ENCODE measurements around the gene SRP14.
"Not testable (repeated sequence)": the region's sequence is repeated elsewhere in the genome, so short reads cannot be mapped to it uniquely, and the experiment has no call there.

Gene SRP14, protein sequence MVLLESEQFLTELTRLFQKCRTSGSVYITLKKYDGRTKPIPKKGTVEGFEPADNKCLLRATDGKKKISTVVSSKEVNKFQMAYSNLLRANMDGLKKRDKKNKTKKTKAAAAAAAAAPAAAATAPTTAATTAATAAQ

GRCh38 chr15:40038638-40039543, at the start of gene SRP14:
Gene SRP14 (minus strand): TSS chr15:40039181. CDS start chr15:40039116, 65 bp downstream.
- peak; percentile 85 for DNase-seq

DNA sequence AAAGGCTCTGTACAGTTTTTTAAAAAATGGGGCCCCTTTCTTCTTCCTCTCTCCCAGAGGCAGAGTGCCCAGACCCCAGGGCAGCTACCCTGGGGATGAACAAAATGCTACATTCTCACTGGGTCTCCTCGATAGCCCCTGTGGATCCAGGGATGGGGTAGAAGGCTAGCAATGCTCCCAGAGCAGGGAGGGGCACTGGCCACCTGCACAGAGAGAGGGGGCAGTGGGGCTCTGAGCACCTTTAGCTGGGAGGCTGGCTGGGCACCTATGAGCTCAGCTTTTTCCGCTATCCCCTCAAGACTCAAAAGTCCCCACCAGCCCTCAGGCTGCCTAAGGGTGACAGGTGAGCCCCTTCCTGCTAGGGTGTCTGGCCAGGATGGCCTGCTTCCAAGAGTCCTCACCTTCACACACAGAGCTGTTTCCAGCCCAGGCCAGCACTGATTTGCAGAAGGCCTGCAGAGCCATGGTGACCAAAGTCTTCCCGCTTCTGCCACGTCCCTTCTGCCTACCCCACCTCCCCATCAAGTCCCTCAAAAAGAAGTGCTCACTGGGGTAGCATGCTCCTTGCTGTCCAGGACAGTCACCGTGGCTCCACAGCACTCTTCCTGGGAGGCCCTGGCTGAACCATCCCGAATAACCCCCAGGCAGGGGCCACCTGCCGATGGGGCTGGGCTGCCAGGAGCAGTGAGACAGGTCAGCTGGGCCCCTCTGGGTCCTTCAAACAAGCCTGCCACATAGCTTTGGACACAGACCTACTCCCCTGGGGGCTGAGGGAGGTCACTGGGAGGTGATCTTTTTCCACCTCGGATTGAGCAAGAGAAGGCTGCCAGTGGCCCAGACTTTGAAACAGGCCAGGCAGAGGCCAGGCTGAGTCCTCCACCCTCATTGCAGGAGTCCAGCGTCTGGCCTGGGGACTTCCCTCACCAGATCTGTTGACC, 49.3 kb upstream of the SRP14 start:
- no peak for DNase-seq

DNA sequence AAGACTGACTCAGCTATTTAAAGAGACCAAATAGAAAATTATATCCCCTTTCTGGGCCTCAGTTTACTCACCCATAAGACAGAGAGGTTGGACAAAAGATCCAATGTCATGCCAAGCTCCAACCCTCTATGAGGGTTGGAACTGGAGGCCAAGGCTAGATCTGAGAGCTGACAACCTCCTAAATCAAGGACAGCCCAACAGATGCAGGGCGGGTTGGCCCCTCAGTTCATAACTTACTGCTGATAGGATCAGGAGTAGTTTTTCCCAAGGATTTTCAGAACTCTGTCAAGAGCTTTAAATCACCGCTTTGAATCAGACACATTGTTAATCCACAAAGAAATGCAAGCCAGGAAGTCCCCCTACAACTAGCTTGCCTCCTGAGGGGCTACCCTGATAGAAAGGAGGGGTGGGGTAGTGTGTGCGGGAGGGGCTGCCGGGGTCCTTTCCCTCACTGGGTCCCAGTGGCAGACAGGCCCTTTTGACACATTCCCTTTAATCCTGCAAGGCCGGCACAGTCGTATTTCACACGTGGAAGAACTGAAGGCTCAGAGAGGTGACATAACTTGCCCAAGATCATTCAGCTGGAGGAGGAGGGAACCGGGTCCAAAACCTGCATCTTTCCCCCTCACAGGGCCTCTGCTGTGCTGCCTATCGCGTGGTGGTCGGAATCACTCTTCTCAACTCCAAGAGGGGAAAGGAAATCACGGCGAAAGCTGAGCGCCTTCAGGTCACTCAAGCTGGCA, 48.3 kb upstream of the SRP14 start:
- no peak for DNase-seq

DNA sequence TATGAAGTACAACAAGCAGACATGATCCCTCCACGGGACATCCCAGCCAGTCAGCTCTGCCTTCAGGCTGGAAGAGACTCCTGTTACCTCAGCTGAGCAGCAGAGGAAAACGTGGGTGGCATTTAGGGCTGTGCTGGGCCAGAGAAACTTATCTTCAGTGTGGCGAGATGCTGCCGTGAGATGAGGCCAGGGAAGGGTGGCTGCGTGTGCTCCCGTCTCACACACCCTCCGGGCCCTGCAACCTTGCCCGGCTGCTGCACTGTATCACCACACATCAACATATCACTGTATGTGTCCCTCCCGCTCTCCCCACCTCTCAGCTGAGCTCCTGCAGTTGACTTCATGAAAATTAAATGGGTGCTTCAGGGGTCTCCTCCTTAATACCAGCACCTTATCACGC, 46.3 kb upstream of the SRP14 start:
- DNase-seq = no peak

DNA sequence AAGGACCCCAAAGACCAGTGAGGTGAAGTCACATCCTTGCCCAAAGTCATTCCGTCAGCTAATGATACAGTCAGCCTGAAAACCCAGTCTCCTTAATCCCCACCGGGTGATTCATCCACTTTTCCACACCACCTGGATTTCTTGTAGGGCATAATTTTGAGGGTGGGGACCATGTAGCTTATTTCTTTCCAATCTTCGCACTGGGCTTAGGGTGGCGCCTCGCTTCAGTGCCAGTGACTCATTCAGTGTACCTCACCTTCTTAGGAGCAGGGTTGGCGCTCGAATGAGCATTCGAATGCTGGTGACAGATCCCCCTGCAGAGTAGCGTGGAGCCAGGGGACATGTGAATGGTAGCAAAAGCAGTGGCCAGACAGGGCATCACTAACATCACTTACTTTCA, 45.7 kb upstream of the SRP14 start:
- DNase-seq = no peak

GRCh38 chr15:40082195-40082883, 43.4 kb upstream of the SRP14 start:
- DNase-seq = no peak

DNA sequence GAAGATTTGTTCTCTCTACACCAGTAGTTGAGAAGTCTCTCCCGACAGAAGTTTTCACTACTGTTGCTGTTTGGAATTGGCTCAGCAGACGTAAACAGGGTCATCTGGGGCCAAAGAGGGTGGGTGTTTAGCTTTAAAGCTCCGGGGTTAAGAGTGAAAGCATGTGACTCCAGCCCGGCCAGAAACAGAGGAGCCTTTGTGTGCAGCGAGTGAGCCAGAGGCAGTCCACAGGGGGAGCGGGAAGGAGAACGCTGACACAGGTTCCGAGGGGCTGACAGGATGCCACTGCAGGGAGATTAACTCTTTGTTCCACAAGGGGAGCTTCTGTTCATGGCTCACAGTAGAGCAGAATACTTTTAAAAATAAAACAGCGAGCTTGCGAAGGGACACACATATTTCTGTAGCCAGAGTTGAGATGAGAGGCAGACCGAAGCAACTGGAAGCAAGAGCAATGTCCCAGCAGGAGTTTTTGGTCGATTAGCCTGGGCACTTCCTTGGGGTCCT, 42.8 kb upstream of the SRP14 start:
- no peak for DNase-seq

- DNase-seq = no peak
Observed at GRCh38 chr15:40080847-40081246, 41.9 kb upstream of the SRP14 start.

DNA sequence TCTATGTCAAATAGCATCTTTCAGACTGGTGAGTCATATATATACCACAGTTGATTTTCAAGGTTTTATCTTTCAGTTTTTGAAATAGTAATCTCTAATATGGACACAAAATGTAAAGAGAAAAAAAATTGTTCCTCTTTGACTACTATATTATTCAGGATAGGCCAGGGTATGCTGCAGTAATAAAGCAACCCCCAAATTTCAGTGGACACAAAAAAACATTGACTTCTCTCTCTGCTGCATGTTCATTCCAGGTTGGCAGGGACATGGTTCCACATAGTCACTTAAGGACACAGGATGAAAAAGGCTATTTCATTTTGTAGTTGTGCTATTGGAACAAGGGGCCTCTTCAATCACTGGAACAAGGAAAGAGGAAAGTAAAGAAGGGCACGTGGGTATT, 41.1 kb upstream of the SRP14 start:
- no peak for DNase-seq

GRCh38 chr15:40079456-40079855, 40.5 kb upstream of the SRP14 start:
- DNase-seq = no peak

GRCh38 chr15:40075298-40076044, 36.5 kb upstream of the SRP14 start:
- no peak for DNase-seq

DNA sequence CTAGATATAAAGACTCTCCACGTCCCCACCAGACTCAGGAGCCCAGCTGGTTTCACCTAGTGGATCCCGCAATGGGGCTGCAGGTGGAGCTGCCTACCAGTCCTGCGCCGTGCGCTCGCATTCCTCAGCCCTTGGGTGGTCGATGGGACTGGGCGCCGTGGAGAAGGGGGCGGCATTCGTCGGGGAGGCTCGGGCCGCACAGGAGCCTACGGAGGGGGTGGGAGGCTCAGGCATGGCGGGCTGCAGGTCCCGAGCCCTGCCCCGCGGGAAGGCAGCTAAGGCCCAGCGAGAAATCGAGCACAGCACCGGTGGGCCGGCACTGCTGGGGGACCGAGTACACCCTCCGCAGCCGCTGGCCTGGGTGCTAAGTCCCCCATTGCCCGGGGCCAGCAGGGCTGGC, 35.7 kb upstream of the SRP14 start:
- not testable (repeated sequence) for DNase-seq

DNA sequence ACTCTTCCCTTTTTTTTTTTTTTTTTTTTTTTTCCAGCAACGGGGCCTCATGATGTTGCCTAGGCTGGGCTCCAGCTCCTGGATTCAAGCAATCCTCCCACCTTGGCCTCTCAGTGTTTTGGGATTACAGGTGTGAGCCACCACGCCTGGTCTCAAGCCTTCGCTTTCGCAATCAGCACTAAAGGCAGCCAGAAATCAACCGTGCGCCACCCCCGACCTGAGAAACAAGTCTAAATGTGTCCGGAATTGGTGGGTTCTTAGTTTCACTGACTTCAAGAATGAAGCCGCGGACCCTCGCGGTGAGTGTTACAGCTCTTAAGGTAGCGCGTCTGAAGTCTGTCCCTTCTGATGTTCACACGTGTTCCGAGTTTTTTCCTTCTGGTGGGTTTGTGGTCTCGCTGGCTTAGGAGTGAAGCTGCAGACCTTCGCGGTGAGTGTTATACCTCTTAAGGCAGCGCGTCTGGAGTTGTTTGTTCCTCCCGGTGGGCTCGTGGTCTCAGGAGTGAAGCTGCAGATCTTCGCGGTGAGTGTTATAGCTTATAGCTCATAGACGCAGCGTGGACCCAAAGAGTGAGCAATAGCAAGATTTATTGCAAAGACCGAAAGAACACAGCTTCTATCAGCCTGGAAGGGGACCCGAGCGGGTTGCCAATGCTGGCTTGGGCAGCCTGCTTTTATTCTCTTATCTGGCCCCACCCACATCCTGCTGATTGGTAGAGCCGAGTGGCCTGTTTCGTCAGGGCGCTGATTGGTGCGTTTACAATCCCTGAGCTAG, 34.9 kb upstream of the SRP14 start:
- not testable (repeated sequence) for DNase-seq

DNA sequence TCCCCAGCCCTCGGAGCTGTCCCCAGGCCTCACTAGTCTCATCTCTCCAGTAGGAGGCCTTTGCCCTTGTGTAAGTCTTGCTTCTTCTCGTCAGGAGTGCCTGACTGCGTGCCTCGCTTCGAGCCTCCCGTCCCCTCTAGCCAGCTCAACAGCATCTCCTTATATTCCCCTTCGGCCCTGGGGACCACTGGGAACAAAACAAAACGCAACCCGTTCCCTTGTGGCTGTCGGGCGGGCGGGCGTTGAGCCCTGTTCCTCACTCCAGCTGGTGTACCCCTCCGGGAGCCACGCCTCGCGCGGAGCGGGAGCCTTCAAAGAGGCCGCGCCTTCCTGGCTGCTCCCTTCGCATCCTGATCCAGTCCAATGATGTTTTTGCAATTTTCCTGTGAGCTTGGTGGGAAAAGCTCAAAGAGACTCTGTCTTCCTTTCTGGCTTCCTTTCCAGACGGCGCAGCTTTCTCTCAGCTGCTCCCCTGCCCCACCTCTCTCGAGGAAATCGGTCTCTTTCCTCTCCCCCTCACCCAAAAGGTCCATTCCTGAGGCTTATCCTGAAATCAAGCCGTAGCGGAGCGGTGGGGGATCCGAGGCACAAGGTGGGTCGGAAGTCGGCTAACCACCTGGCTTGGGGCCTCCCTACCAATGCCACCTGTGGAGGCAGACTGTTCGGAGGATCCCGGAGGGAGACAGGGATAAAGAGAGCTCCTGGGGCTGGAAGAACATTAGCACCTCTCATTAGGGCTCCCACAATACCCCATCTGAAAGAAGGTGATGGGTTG, 33.4 kb upstream of the SRP14 start:
- no peak for DNase-seq

DNA sequence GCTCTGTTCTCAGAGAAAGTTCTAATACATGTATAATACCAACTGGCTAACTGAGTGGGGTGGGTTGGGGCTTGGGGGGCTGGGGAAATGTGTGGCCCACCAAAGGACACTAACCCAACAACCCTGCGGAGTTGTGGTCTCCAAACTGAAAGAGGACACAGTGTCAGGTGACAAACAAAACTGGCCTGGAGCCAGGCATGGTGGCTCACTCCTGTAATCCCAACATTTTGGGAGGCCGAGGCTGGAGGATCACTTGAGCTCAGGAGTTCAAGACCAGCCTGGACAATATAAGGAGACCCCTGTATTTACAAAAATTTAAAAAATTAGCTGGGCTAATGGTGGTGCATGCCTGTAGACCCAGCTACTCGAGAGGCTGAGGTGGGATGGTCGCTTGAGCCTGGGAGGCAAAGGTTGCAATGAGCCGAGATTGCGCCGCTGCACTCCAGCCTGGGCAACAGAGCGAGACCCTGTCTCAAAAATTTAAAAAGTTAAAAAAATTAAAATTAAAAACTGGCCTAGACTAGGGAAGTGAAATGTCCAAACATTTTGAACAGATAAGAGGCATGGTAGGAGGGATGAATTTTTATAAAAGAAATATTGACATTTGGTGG, 31.7 kb upstream of the SRP14 start:
- no peak for DNase-seq

DNA sequence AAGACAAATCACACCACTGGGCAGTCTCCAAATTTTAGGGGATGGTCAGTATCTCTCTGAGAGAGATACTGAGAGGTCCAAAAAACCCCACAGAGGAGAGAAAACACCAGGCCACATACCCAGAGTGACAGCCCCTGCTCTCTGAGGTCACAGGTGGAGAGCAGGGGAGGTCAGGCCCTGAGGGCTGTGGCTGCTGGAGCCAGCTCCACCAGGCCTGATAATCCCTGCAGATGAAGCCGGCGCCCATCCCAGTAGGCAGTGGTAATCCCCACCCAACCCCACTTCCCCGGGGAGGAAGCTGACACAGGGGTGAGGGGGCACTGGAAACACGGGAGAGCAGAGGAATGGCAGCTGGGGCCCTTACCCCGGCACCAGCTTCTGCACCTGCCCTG, 31.2 kb upstream of the SRP14 start:
- no peak for DNase-seq

DNA sequence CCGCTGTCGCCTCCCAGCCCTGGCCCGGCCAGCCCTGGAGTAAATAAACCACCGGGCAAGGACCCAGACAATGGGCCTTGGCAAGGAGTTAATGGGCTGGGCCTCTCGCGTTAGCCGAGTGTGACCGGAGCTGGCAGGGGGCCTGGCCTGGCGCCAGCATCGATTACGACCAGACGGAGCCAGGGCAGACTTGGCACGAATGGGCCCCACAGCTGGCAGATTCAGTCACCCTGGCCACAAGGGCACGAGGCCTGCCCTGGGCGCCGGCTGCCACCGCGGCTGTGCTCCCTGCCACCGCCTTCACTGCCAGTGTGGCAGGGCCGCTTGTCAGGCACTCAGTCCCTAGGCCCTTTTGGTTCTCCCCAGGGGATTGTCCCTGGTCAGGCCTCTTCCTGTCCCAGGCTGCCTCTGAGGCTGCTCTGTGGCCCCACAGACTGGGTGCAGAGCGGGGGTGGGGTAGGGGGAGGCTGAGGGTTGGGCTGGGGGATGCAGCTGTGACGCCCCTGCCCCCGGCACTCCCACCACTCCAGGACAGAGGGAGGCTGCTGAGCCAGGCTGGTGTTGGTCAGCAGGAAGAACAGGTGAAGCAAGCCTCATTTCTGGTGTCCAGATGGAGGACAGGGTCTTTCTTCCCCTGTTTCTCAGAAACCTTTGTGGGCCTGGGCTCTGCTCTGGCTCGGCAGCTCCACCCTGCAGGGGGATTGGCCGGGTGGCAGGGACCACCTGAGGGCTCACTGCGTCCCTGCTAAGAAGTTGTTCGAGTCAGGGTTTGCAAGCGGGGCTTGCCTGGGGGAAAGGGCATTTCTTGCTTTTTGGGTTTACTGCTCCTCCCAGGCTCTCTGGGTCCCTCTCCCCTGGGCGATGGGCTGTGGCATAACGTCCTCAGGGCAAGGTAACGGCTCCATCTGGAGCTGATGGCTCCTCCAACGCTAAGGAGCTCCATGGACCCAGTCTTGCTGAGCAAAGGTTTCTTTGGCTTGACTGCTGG, 30.5 kb upstream of the SRP14 start:
- DNase-seq = no peak

Measured in activated CD4-positive, alpha-beta T cell treated with anti-CD3 and anti-CD28 coated beads for 1 hour (primary cell).